ENCODE data around the gene OAS1.

DNA sequence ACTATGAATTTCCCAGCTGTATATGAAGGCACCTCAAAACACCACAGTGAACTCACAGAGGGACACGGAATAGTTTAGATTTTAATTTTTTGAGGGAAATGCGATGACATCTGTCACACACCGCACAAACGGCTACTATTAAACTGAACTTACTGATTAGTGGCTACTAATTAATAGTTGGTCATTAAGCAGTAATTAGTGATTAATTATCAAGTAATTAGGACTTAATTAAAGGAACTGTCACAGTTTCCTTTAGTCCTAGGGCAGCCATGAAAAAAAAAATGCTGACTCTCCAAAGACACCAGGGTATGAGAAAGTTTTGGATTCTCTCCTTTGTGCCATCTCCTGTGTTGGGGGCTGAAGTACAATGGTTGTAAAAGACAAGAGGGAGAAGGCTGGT is 2.9 kb downstream of the OAS1 start:
- TF ChIP-seq, protein P1, sequence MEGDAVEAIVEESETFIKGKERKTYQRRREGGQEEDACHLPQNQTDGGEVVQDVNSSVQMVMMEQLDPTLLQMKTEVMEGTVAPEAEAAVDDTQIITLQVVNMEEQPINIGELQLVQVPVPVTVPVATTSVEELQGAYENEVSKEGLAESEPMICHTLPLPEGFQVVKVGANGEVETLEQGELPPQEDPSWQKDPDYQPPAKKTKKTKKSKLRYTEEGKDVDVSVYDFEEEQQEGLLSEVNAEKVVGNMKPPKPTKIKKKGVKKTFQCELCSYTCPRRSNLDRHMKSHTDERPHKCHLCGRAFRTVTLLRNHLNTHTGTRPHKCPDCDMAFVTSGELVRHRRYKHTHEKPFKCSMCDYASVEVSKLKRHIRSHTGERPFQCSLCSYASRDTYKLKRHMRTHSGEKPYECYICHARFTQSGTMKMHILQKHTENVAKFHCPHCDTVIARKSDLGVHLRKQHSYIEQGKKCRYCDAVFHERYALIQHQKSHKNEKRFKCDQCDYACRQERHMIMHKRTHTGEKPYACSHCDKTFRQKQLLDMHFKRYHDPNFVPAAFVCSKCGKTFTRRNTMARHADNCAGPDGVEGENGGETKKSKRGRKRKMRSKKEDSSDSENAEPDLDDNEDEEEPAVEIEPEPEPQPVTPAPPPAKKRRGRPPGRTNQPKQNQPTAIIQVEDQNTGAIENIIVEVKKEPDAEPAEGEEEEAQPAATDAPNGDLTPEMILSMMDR (IDR thresholded peaks at IDR 0.05 in 4 of 5, conservative IDR thresholded peaks at IDR 0.05 in 1 of 5): no peak
- no peak for TF ChIP-seq POLR2A (IDR thresholded peaks at IDR 0.05)

Data from gastrocnemius medialis (tissue), 4 donors.